HCT116 (cell line): ENCODE results near the gene OVOL2. TPM values are rescaled to one million over a fixed set of nuclear protein-coding genes. Genes with fewer than 3 reads are reported as not detected.

Experiments used
- ATAC-seq: fragments of 200-7000 bp; cut with Tn5 transposase; 2 replicates; pipeline ENCODE4 v1.9.1; 2020; ENCODE audit warnings: mild to moderate bottlenecking, moderate library complexity
- BruUV-seq: library from RNA; stranded (reverse); fragments of 400-500 nt; replicated peaks from 2 replicates; lab custom pipeline; 2021; lab: Mats Ljungman, UMichigan
- CTCF ChIA-PET: fragments of 300-600 bp; sonication (Branson Sonifier 250); formaldehyde crosslinking; loops from one replicate; lab custom pipeline; 2021; ENCODE audit warnings: antibody characterized with exemption; lab: Charles Lee
- POLR2A ChIA-PET: fragments of 300-600, 350-600 bp; sonication (Branson Sonifier 250); formaldehyde crosslinking; loops from one replicate; lab custom pipeline; 2021; ENCODE audit warnings: antibody characterized with exemption; lab: Charles Lee
- RAD21 ChIA-PET, 2 experiments: fragments of 300-600 bp; sonication (Branson Sonifier 250); formaldehyde crosslinking; loops; one replicate each; lab custom pipeline; 2023; ENCODE audit warnings: low total read pairs in 2 of 2; ENCODE audit not compliant: uncharacterized antibody in 2 of 2, unreplicated experiment in 2 of 2, low non-redundant PET in 1 of 2; lab: Charles Lee
- DNase-seq: peaks from one replicate; pipeline ENCODE4 v3.0.0-alpha.2; 2010; ENCODE audit warnings: low read depth, low spot score
- H2AFZ ChIP-seq: fragments of 200-600 bp; shearing (Covaris generic), sonication (generic); 2 replicates; pipeline ENCODE4 v1.6.1; 2017; ENCODE audit warnings: low read depth, mixed run types, mixed read lengths, antibody characterized with exemption, low read length; ENCODE audit not compliant: poor library complexity, severe bottlenecking
- H3K27ac ChIP-seq: 2 replicates; pipeline ENCODE4 v1.5.1; 2012; ENCODE audit warnings: low read depth, low read length
- H3K27me3 ChIP-seq: fragments of 200-600 bp; sonication (generic); 2 replicates; pipeline ENCODE4 v1.6.1; 2016; ENCODE audit warnings: mixed run types, low read length, mixed read lengths; ENCODE audit not compliant: insufficient read depth
- H3K36me3 ChIP-seq, 2 experiments: fragments of 200-500 bp in 1 of 2; fragments of 200-600 bp in 1 of 2; sonication (Bioruptor generic) in 1 of 2; sonication (generic) in 1 of 2; 2 replicates each; pipeline versions ENCODE4 v1.5.1 to v1.6.1; 2014 to 2016; ENCODE audit warnings: low read length in 2 of 2, inconsistent platforms in 1 of 2, mixed read lengths in 1 of 2, mixed run types in 1 of 2; ENCODE audit not compliant: insufficient read depth in 2 of 2, control insufficient read depth in 1 of 2
- H3K4me1 ChIP-seq, 2 experiments: fragments of 200-600 bp in 1 of 2; sonication (generic) in 1 of 2; 2 replicates each; pipeline versions ENCODE4 v1.5.1 to v1.6.1; 2012 to 2017; ENCODE audit warnings: low read length in 2 of 2, inconsistent platforms in 1 of 2, mild to moderate bottlenecking in 1 of 2, mixed read lengths in 1 of 2, mixed run types in 1 of 2, moderate library complexity in 1 of 2; ENCODE audit not compliant: insufficient read depth in 2 of 2, control insufficient read depth in 1 of 2
- H3K4me2 ChIP-seq: fragments of 200-600 bp; sonication (generic); 2 replicates; pipeline ENCODE4 v1.6.1; 2017; ENCODE audit warnings: mixed run types, low read length, mixed read lengths
- H3K4me3 ChIP-seq, 2 experiments: fragments of 200-600 bp in 1 of 2; sonication (generic) in 1 of 2; replicated peaks in 1 of 2; 2 replicates each; pipeline ENCODE4 v1.5.1; 2011 to 2016; ENCODE audit warnings: low read length in 2 of 2, control low read depth in 1 of 2, low read depth in 1 of 2, mild to moderate bottlenecking in 1 of 2, mixed read lengths in 1 of 2, mixed run types in 1 of 2
- H3K79me2 ChIP-seq: fragments of 200-600 bp; sonication (generic); 2 replicates; pipeline ENCODE4 v1.6.1; 2017; ENCODE audit warnings: mild to moderate bottlenecking, mixed run types, low read length, moderate library complexity, mixed read lengths; ENCODE audit not compliant: insufficient read depth
- H3K9ac ChIP-seq: fragments of 200-600 bp; sonication (generic); 2 replicates; pipeline ENCODE4 v1.6.1; 2016; ENCODE audit warnings: low read length, mixed read lengths
- H3K9me2 ChIP-seq: fragments of 200-600 bp; sonication (generic), shearing (Covaris generic); 2 replicates; pipeline ENCODE4 v1.6.1; 2017; ENCODE audit warnings: mixed run types, mild to moderate bottlenecking, moderate library complexity; ENCODE audit not compliant: insufficient read depth
- H3K9me3 ChIP-seq, 2 experiments: fragments of 200-500 bp in 1 of 2; fragments of 200-600 bp in 1 of 2; sonication (Bioruptor generic) in 1 of 2; sonication (generic) in 1 of 2; 2 replicates each; pipeline ENCODE4 v1.6.1; 2014 to 2017; ENCODE audit warnings: low read length in 2 of 2, mixed read lengths in 2 of 2, inconsistent platforms in 1 of 2, low read depth in 1 of 2, mild to moderate bottlenecking in 1 of 2, mixed run types in 1 of 2, moderate library complexity in 1 of 2; ENCODE audit not compliant: control insufficient read depth in 1 of 2, insufficient read depth in 1 of 2
- H4K20me1 ChIP-seq: fragments of 200-600 bp; sonication (generic), shearing (Covaris generic); 2 replicates; pipeline ENCODE4 v1.6.1; 2017; ENCODE audit warnings: mixed run types, mild to moderate bottlenecking, moderate library complexity; ENCODE audit not compliant: insufficient read depth
- ELF1 ChIP-seq: IDR thresholded peaks from 2 replicates; pipeline ENCODE4 v1.6.1; 2012; ENCODE audit warnings: low read depth, borderline replicate concordance
- EZH2phosphoT487 ChIP-seq: fragments of 200-600 bp; IDR thresholded peaks from 2 replicates; pipeline ENCODE4 v1.6.1; 2018; ENCODE audit warnings: antibody characterized with exemption, borderline replicate concordance
- YY1 ChIP-seq: IDR thresholded peaks from 2 replicates; pipeline ENCODE4 v1.6.1; 2011; ENCODE audit warnings: low read length, low read depth, moderate library complexity, mild to moderate bottlenecking; ENCODE audit not compliant: insufficient replicate concordance; ENCODE audit errors: extremely low read depth
- ZBTB33 ChIP-seq: IDR thresholded peaks from 2 replicates; pipeline ENCODE4 v1.6.1; 2011; ENCODE audit warnings: mild to moderate bottlenecking, low read length, moderate library complexity; ENCODE audit not compliant: insufficient replicate concordance; ENCODE audit errors: extremely low read depth
- intact Hi-C: fragments of 100-400 bp; cut with micrococcal nuclease; formaldehyde crosslinking; loops from 2 replicates; pipeline ENCODE4 v1.10.0; 2022
- total RNA-seq: library from RNA; stranded (reverse); gene quantifications from one replicate; pipeline ENCODE4 v1.2.1, GENCODE V29; 2021; ENCODE audit not compliant: unreplicated experiment
- TF ChIP-seq, protein P1 (sequence below), 3 experiments: fragments of 200-600 bp in 1 of 3; sonication (generic) in 1 of 3; IDR thresholded peaks in 2 of 3; conservative IDR thresholded peaks in 1 of 3; 2 replicates each; pipeline ENCODE4 v1.5.1; 2012 to 2017; ENCODE audit warnings: low read depth in 2 of 3, low read length in 2 of 3, antibody characterized with exemption in 1 of 3, borderline replicate concordance in 1 of 3, control low read depth in 1 of 3, mild to moderate bottlenecking in 1 of 3, mixed read lengths in 1 of 3, mixed run types in 1 of 3, moderate library complexity in 1 of 3; ENCODE audit not compliant: insufficient read depth in 1 of 3

The OVOL2 gene
- total RNA-seq, 1 experiment from 2014 or later = 0.86 TPM

GRCh38 chr20:18018100-18018499 is 39.6 kb downstream of the OVOL2 start:
- Histone ChIP-seq H3K79me2 (no peaks in the 10 kb centered on the region), H3K27me3 (no peaks in the 10 kb centered on the region), H3K9ac (no peak overlapping the region), H2AFZ (no peak overlapping the region), H4K20me1 (no peaks in the 10 kb centered on the region), H3K4me3 (no peak overlapping the region), H3K9me3 (no peaks in the 10 kb centered on the region), H3K4me1 (no peaks in the 10 kb centered on the region), H3K9me2 (no peaks in the 10 kb centered on the region), H3K36me3 (no peaks in the 10 kb centered on the region), H3K4me2 (no peak overlapping the region), H3K27ac (no peak overlapping the region)
- DNase-seq (no peak), ATAC-seq (no peak)
- TF ChIP-seq, protein P1, sequence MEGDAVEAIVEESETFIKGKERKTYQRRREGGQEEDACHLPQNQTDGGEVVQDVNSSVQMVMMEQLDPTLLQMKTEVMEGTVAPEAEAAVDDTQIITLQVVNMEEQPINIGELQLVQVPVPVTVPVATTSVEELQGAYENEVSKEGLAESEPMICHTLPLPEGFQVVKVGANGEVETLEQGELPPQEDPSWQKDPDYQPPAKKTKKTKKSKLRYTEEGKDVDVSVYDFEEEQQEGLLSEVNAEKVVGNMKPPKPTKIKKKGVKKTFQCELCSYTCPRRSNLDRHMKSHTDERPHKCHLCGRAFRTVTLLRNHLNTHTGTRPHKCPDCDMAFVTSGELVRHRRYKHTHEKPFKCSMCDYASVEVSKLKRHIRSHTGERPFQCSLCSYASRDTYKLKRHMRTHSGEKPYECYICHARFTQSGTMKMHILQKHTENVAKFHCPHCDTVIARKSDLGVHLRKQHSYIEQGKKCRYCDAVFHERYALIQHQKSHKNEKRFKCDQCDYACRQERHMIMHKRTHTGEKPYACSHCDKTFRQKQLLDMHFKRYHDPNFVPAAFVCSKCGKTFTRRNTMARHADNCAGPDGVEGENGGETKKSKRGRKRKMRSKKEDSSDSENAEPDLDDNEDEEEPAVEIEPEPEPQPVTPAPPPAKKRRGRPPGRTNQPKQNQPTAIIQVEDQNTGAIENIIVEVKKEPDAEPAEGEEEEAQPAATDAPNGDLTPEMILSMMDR (IDR thresholded peaks at IDR 0.05 in 2 of 3, conservative IDR thresholded peaks at IDR 0.05 in 1 of 3; ENCODE audit: borderline replicate concordance in 1 of 3, insufficient read depth in 1 of 3, low read depth in 2 of 3, low read length in 2 of 3) = no peak
- TF ChIP-seq EZH2phosphoT487 (no peak), ELF1 (no peak), ZBTB33 (no peak), YY1 (no peak)
- intact Hi-C loops = no loop called here
- no TSS peak for BruUV-seq
- CTCF ChIA-PET = interaction anchor here (1.2 kb wide), 1 partner anchor 15 kb away, joined by 3 read pairs; no protein-coding TSS in a partner anchor
- POLR2A ChIA-PET = no interaction called here
- RAD21 ChIA-PET = no interaction called here
